KOPT-K1 (cell line): ENCODE data around the gene CACNA1C.

Source experiments
- H3K27ac ChIP-seq: fragments of 200-600 bp; sonication (generic); 2 replicates; pipeline ENCODE4 v1.5.1; 2016; ENCODE audit warnings: antibody characterized with exemption, mild to moderate bottlenecking, low read depth, low read length; ENCODE audit not compliant: poor library complexity, severe bottlenecking
- H3K36me3 ChIP-seq: fragments of 200-600 bp; sonication (generic); 2 replicates; pipeline ENCODE4 v1.5.1; 2017; ENCODE audit warnings: antibody characterized with exemption, mild to moderate bottlenecking, low read length, moderate library complexity; ENCODE audit not compliant: insufficient read depth
- H3K9me3 ChIP-seq: fragments of 200-600 bp; sonication (generic); 2 replicates; pipeline ENCODE4 v1.5.1; 2017; ENCODE audit warnings: antibody characterized with exemption, low read length, mild to moderate bottlenecking; ENCODE audit not compliant: insufficient read depth, poor library complexity, severe bottlenecking

CACNA1C gene

DNA sequence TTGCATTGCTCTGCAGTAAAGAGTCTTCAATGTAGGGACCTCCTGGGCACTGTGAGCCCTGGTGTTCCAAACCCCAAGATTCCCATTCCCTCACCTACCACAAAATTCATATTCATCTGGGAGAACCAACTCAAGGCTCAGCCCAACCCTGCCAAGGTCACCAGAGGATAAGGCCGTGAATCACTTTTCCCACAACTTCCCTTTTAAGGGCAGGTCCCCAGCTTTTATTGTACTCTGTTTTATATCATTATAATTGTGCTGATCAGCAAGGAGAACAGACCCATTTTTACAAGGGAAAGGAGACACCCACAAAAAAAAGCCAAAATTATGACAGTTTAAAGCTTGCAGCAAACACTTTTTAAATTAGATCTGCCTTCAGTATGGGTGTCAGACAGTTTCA is 379.0 kb downstream of the CACNA1C start:
- Histone ChIP-seq H3K36me3 (no peaks in the 10 kb centered on the region), H3K27ac (no peak overlapping the region), H3K9me3 (no peaks in the 10 kb centered on the region)

DNA sequence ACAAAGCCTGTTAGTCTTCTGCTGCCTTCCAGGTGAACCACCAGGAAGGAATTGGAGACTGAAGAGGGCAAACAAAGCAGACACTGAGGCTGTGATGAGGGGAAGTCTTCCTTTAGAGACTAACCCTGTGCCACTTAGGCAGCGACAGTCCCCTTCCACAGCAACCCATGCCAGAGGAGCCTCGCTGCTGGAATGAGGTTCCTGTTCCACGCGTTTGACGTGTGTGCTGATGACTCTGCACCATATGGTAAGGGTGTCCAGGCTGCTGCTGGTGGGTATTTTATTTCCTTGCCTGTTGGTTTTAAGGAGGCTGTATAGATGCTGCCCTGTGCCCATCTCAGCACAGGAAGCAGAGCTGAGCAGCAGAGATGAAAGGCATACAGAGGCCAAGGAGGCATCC is 380.1 kb downstream of the CACNA1C start:
- Histone ChIP-seq H3K27ac (no peak overlapping the region), H3K36me3 (no peaks in the 10 kb centered on the region), H3K9me3 (no peaks in the 10 kb centered on the region)

DNA sequence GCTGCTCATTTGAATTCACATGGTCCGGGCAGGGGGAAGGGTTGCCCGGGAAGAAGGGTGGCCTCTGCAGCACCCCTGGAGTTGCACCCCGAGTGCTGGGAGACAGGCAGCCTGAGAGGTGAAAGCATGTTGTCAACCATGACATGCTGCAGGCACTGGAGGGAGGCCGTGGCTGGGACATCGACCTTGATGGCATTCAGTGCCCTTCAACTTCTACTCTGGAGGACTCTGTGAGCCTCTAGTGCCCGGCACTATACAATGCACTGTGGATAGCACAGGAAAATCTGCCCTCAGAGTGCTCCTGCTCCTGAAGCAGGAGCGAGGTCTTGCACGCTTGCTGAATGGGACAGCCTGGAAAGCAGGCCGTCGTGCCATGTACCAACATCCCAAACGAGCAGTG is 382.7 kb downstream of the CACNA1C start:
- Histone ChIP-seq H3K9me3 (no peaks in the 10 kb centered on the region), H3K36me3 (no peaks in the 10 kb centered on the region), H3K27ac (no peak overlapping the region)

DNA sequence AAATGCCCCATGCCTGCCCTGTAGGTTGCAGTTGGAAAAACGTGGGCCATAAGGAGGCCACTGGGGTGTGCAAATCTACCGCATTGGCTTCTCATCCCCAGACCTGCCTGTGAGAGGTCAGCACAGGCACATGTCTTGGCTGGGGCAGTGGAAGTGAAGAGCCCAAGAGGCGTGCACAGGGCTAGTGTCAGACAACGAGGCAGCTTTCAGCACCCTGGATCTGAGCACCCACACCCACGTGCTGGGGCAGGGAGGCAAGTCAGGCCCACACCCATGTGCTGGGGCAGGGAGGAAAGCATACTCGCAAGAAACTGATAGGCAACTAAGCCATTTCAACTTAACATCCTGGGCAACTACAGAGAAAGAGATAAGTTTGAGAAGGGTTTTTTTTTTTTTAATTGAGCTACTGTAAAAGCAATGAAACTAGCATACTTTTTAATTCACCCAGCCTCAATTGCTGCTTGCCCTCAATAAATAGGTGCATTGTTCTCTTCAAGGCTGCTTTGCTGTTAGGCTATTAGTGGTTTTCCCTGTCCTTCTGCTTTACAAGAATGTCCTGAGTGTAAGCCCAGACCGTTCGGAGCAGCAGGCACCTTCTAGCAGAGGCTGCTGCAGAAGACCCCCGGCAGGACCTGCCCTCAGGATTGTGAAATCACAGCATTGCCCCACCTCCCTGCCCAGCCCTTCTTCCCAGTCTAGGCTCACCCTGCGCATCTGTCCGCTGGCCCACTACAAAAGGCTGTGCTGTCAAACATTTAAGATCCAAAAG is 386.7 kb downstream of the CACNA1C start:
- Histone ChIP-seq H3K27ac (no peak overlapping the region), H3K36me3 (no peaks in the 10 kb centered on the region), H3K9me3 (no peaks in the 10 kb centered on the region)

DNA sequence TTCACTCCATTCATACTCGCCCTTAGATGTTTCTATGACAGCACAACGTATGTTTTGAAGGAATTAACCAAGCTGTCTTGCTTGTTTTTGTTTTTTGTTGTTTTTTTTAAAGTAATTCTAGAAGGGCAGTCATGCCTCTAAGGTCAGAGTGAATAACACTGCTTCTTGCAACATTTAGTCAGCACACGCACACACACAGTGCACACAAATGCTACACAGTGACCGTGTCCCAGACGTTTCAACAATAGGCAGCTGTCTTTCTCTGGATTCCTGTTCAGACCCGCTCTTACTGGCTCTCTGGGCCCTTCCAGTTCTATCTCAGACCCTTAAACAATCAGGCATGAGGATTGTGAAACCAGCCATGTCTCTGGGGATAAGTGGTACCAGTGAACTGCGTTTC is 391.0 kb downstream of the CACNA1C start:
- Histone ChIP-seq H3K27ac (no peak overlapping the region), H3K36me3 (no peaks in the 10 kb centered on the region), H3K9me3 (no peaks in the 10 kb centered on the region)

DNA sequence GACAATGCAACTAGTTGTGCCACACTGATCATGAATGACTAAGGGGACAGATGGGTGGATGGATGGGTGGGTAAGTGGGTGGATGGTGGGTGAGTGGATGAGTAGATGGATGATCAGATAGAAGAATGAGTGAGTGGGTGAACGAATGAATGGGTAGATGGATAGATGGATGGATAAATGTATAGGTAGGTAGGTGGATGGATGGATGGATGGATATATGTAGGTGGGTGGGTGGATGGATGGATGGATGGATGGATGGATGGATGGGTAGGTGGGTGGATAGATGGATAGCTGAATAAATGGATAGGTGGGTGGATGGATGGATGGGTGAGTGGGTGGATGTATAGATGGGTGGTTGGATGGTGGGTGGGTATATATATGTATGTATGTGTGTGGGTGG is 393.2 kb downstream of the CACNA1C start:
- no peaks in the 10 kb centered on the region for H3K9me3 ChIP-seq
- H3K36me3 ChIP-seq: no peaks in the 10 kb centered on the region

DNA sequence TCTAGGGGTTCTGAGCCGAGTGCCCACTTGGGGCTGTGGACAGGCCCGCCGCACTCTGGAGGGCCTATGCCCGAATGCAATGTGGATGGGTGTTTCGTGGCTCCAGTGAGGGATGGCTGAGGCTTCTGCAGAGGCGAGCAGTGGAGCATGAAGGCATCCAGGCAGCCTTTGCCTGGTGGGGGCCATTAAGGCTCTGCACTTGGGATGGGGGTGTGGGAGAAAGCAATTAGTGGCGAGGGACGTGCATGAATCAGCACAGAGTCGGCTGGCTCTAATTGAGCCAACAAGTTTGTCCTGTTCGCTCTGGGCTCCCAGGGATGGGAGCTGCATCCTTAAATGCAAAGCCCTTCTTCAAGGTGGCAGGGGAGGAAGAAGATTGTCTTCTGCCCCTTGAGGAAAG is 395.1 kb downstream of the CACNA1C start:
- Histone ChIP-seq H3K36me3 (no peaks in the 10 kb centered on the region), H3K27ac (no peak overlapping the region), H3K9me3 (no peaks in the 10 kb centered on the region)

More for the DNA sequence above, 393.2 kb downstream of the CACNA1C start:
- H3K27ac ChIP-seq: no peak overlapping the region

DNA sequence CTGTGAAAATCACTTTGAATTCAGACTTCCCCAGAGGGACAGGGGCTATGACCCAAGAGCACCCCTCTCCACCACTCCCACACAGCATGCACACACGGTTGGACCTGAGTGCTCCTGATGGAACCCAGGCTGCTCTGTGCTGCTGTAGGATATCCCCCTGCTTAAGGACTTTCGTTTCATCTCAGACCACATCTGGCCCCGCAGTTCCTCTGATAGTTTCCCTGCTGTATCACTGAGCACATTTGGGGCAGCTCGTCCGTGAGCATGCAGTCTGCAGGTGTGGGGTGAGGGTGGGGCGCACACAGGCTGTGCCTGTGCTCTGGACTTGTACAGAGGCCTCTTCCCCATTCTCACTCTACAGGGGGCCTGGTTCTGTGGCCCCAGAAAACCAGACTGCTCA is 396.8 kb downstream of the CACNA1C start:
- Histone ChIP-seq H3K27ac (no peak overlapping the region), H3K9me3 (no peaks in the 10 kb centered on the region), H3K36me3 (no peaks in the 10 kb centered on the region)

DNA sequence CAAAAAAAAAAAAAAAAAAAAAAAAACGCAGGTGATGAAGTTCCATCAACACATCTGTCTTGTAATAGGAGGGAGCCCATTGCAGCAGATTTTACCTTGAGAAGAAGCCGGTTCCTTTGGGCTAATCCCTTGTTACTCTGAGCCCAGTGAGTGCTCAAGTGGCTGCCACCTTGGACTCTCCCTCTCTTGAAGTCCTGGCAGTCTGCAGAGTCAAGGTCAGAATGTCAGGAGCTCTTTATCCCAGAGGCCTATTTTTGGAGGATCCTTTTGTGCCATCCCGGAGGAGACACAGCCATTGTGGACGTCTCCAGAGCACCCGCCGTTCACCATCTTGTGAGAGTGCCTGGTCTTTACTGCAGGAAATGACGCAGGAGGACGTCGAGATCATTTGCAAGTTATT is 397.8 kb downstream of the CACNA1C start:
- Histone ChIP-seq H3K9me3 (no peaks in the 10 kb centered on the region), H3K36me3 (no peaks in the 10 kb centered on the region), H3K27ac (no peak overlapping the region)

DNA sequence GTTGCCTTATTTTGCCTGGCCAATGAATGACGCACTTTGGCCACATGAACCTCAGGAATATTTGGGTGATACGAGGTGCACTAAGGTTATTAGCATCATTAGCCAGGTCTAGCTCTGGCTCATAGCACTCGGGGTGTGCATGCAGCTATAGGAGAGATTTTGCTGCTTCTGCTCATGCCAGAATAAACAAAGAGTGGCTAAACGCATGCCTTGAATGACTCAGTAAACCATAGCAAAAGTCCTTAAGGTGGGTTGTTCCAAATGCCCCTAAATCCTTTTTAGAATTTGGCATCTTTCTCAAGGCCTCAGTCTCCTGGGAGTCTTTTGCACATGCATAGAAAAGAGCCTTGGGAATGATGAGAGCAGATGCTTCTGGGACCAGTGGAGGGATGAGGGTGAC is 398.2 kb downstream of the CACNA1C start:
- no peaks in the 10 kb centered on the region for H3K9me3 ChIP-seq

DNA sequence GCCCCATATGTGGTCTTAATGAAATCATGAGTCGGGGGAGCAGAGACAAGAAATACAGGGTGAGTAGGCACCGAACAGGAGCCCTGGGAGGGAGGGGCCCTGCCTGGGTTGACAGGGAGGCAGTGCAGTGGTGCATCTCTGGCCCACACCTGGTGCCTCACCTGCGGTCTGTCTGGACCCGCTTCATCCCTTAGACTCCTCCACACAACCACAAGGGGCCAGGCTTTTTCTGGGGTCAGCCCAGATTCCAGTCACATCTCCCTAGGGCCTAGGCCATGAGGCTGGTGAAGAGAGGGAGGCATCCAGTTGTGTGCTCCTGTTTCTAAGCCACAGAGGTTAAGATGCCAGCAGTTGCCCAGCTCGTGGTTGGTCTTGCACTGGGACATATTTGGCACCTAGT is 398.7 kb downstream of the CACNA1C start:
- no peaks in the 10 kb centered on the region for H3K36me3 ChIP-seq

More for the DNA sequence above, 398.2 kb downstream of the CACNA1C start:
- Histone ChIP-seq H3K27ac (no peak overlapping the region), H3K36me3 (no peaks in the 10 kb centered on the region)

DNA sequence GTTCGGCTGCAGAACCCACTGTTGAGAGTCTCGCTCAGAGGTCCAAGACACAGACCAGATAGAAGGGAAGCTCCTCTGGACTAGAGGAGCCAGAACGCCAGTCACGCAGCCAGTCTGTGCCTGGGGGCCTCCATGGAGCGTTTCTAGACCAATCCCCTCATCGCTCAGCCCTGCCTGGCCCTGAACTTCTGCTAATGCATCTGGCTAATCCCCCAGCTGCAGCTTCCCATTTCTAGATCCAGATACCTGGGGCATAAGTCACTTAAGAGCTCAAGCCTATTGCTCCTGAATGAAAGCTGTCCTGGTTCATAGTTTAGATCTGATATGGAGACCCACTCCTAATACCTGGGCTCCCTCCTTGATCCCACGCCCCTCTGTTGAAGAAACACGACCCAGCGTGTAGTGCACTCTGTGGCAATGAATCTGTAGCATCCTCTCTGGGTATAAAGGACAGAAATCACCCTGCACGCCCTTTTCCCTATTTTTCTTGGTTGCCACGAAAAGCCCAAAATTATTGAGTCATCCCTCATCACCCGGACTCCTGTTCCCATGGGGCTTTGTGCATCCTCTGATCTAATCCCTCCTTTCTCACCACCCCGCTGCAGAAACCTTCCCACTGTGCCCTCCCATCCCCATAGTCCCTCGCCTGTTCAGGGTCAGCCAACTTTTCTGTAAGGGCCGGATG is 400.4 kb downstream of the CACNA1C start:
- no peaks in the 10 kb centered on the region for H3K9me3 ChIP-seq
- no peak overlapping the region for H3K27ac ChIP-seq
- H3K36me3 ChIP-seq: no peaks in the 10 kb centered on the region

More for the DNA sequence above, 398.7 kb downstream of the CACNA1C start:
- no peaks in the 10 kb centered on the region for H3K9me3 ChIP-seq
- H3K27ac ChIP-seq: no peak overlapping the region

DNA sequence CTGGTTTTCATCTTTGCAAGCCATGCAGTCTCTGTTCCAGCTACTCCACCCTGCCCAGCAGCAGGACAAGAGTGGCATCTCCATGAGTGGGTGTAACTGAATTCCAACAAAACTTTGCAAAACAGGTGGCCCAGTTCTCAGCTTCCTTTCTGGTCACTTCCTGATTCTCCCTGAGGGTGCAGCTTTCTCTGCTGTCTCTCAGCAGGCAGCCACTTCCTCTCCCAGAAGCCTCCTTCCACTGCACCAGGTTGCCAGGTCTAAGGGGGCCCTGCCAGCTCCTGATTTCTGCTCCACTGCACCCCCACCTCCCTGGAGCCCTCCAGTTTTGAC is 400.9 kb downstream of the CACNA1C start:
- Histone ChIP-seq H3K9me3 (no peaks in the 10 kb centered on the region), H3K36me3 (no peaks in the 10 kb centered on the region), H3K27ac (no peak overlapping the region)

DNA sequence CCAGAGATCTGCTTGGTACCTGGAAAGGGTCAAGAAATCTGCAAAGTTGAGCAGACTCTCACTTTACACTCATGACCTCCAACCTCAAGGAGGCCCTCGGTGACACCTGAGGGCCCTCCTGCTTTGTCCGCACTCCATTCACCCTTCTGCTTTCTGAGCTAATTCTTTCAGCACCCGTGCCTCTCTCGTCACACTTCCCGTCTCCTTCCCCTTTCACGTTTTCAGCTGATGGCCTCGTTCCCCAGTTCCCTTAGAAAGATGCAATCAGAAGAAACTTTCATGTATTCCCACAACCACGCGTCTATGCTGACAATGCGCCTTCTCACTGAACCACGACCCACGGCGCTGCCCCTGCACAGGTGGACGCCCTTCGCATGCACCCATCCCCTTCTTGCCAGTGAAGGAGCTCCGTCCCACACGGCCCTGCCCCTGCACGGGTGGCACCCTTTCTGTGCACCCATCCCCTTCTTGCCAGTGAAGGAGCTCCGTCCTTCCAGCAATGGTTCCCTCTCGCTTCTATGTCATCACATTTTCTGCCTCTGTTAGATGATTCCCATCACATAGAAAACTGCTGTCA is 401.9 kb downstream of the CACNA1C start:
- H3K9me3 ChIP-seq: no peaks in the 10 kb centered on the region
- no peaks in the 10 kb centered on the region for H3K36me3 ChIP-seq
- H3K27ac ChIP-seq: no peak overlapping the region

DNA sequence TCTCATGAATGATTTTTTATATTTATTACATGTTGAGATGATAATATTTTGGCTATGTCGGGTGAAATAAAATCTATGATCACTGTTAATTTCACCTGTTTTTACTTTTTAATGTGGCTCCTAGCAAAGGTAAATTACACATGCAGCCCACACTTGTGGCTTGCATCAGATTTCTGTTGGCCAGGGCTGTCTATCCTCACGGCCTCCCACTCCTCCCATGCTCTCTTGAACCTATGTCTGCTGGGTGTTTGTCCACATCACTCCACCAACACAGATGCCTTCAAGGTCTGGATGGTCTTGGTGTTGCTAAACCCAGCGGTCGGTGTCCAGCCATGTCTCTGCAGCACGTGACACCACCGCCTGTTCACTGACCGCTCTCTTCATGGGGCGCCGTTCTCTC is 402.6 kb downstream of the CACNA1C start:
- Histone ChIP-seq H3K9me3 (no peaks in the 10 kb centered on the region), H3K27ac (no peak overlapping the region), H3K36me3 (no peaks in the 10 kb centered on the region)
